ENCODE measurements around the gene MKRN2OS.
A peak's percentile ranks its signal among the peaks of the same experiment; 100 is the strongest.

The MKRN2OS gene

GRCh38 chr3:12506201-12506709 lies 39.0 kb downstream of the MKRN2OS start:
- Histone ChIP-seq H3K27ac (ENCODE audit: extremely low read depth, low read depth, low read length) (no peak overlapping the region), H3K4me3 (ENCODE audit: low read depth, low read length) (no peak overlapping the region), H3K36me3 (ENCODE audit: control insufficient read depth in 2 of 2, insufficient read depth in 1 of 2, low read length in 2 of 2) (peaks cover 39 to 78% of the 10 kb centered on the region in 2 experiments), H3K9me3 (ENCODE audit: control insufficient read depth, insufficient read depth, low read depth, low read length) (no peaks in the 10 kb centered on the region), H3K4me1 (ENCODE audit: control insufficient read depth, insufficient read depth, low read length) (no peaks in the 10 kb centered on the region)
- CTCF ChIA-PET = interaction anchor here (0.7 to 1.9 kb wide), 2 partner anchors 27 to 618 kb away, joined by 3 to 5 read pairs; no protein-coding TSS in a partner anchor
- TF ChIP-seq ZNF629 (tag by site-specific recombination; IDR thresholded peaks at IDR 0.05) (no peak), ZNF843 (tag by site-specific recombination; IDR thresholded peaks at IDR 0.05) (no peak), ZNF140 (tag by site-specific recombination; IDR thresholded peaks at IDR 0.05) (no peak), GLIS1 (tag by site-specific recombination; IDR thresholded peaks at IDR 0.05) (no peak), KLF10 (tag by site-specific recombination; IDR thresholded peaks at IDR 0.05) (no peak), KLF8 (tag by site-specific recombination; IDR thresholded peaks at IDR 0.05) (no peak), ZNF792 (tag by site-specific recombination; IDR thresholded peaks at IDR 0.05) (no peak), PRDM1 (tag by site-specific recombination; IDR thresholded peaks at IDR 0.05) (no peak), GLI2 (tag by site-specific recombination; IDR thresholded peaks at IDR 0.05; ENCODE audit: borderline replicate concordance, low read depth) (no peak), ZNF501 (tag by site-specific recombination; IDR thresholded peaks at IDR 0.05) (no peak), ZNF19 (tag by site-specific recombination; IDR thresholded peaks at IDR 0.05; ENCODE audit: low read depth) (no peak), KLF1 (tag by site-specific recombination; IDR thresholded peaks at IDR 0.05) (no peak), ZNF37A (tag by site-specific recombination; IDR thresholded peaks at IDR 0.05) (no peak), ZNF423 (tag by site-specific recombination; IDR thresholded peaks at IDR 0.05) (no peak)
- POLR2A ChIA-PET = interaction anchor here (0.7 to 1.0 kb wide), 2 partner anchors 22 to 191 kb away, joined by 5 to 7 read pairs; partner anchors contain the start of gene TSEN2

- CTCF ChIA-PET = no interaction called here
- Histone ChIP-seq H3K36me3 (ENCODE audit: control insufficient read depth in 2 of 2, insufficient read depth in 1 of 2, low read length in 2 of 2) (peaks cover 43 to 92% of the 10 kb centered on the region in 2 experiments), H3K27ac (ENCODE audit: extremely low read depth, low read depth, low read length) (no peak overlapping the region), H3K9me3 (ENCODE audit: control insufficient read depth, insufficient read depth, low read depth, low read length) (no peaks in the 10 kb centered on the region), H3K4me3 (ENCODE audit: low read depth, low read length) (no peak overlapping the region), H3K4me1 (ENCODE audit: control insufficient read depth, insufficient read depth, low read length) (no peaks in the 10 kb centered on the region)
- TF ChIP-seq KLF8 (tag by site-specific recombination; IDR thresholded peaks at IDR 0.05) (no peak), ZIC2 (tag by site-specific recombination; IDR thresholded peaks at IDR 0.05) (peak; percentile 94)
- POLR2A ChIA-PET = no interaction called here
Measured at GRCh38 chr3:12503126-12503957, 42.0 kb downstream of the MKRN2OS start.

- TF ChIP-seq GFI1B (tag by site-specific recombination; IDR thresholded peaks at IDR 0.05) = no peak
- no peak for TF ChIP-seq ZNF843 (tag by site-specific recombination; IDR thresholded peaks at IDR 0.05)
- no peak for TF ChIP-seq EGR2 (tag by site-specific recombination; IDR thresholded peaks at IDR 0.05; ENCODE audit: low read depth)
- no peak for TF ChIP-seq ZNF791 (tag by site-specific recombination; IDR thresholded peaks at IDR 0.05)
- no peak for TF ChIP-seq ZNF510 (tag by site-specific recombination; IDR thresholded peaks at IDR 0.05; ENCODE audit: insufficient replicate concordance)
- TF ChIP-seq RBAK (tag by site-specific recombination; IDR thresholded peaks at IDR 0.05) = no peak
- no peak for TF ChIP-seq ZNF555 (tag by site-specific recombination; conservative IDR thresholded peaks at IDR 0.05)
- TF ChIP-seq KLF16 (tag by site-specific recombination; IDR thresholded peaks at IDR 0.05) = no peak
- no peak for TF ChIP-seq ZNF174 (tag by site-specific recombination; IDR thresholded peaks at IDR 0.05)
- no peak for TF ChIP-seq SCRT1 (tag by site-specific recombination; IDR thresholded peaks at IDR 0.05; ENCODE audit: borderline replicate concordance)
- TF ChIP-seq ZNF600 (tag by site-specific recombination; IDR thresholded peaks at IDR 0.05) = no peak
- TF ChIP-seq OSR2 (tag by site-specific recombination; IDR thresholded peaks at IDR 0.05) = no peak
- TF ChIP-seq ZNF768 (tag by site-specific recombination; IDR thresholded peaks at IDR 0.05) = no peak
- no peak for TF ChIP-seq ZBTB44 (tag by site-specific recombination; IDR thresholded peaks at IDR 0.05)
- no peak for TF ChIP-seq ZFP69B (tag by site-specific recombination; IDR thresholded peaks at IDR 0.05)
- TF ChIP-seq ZNF335 (tag by site-specific recombination; conservative IDR thresholded peaks at IDR 0.05) = no peak
- no peak for TF ChIP-seq ZNF239 (tag by site-specific recombination; IDR thresholded peaks at IDR 0.05)
- no peak for TF ChIP-seq ZNF248 (tag by site-specific recombination; IDR thresholded peaks at IDR 0.05)
- H3K36me3 ChIP-seq (ENCODE audit: control insufficient read depth in 2 of 2, insufficient read depth in 1 of 2, low read length in 2 of 2) = peaks cover 37 to 95% of the 10 kb centered on the region in 2 experiments
- CTCF ChIA-PET = interaction anchor here (0.6 to 0.7 kb wide), 3 partner anchors 50 to 888 kb away, joined by 3 read pairs; no protein-coding TSS in a partner anchor
- H3K4me3 ChIP-seq (ENCODE audit: low read depth, low read length) = no peak overlapping the region
- no peaks in the 10 kb centered on the region for H3K4me1 ChIP-seq (ENCODE audit: control insufficient read depth, insufficient read depth, low read length)
- no peaks in the 10 kb centered on the region for H3K9me3 ChIP-seq (ENCODE audit: control insufficient read depth, insufficient read depth, low read depth, low read length)
- POLR2A ChIA-PET = no interaction called here
- no peak overlapping the region for H3K27ac ChIP-seq (ENCODE audit: extremely low read depth, low read depth, low read length)
Measured at GRCh38 chr3:12501360-12502020, 43.8 kb downstream of the MKRN2OS start.

Data from HEK293 (cell line).